ENCODE data around the gene THSD4.

The THSD4 gene

GRCh38 chr15:71489570-71489969 is 374.3 kb downstream of the THSD4 start:
- no peak for TF ChIP-seq ZFX (IDR thresholded peaks at IDR 0.05)
- TF ChIP-seq, protein P1, sequence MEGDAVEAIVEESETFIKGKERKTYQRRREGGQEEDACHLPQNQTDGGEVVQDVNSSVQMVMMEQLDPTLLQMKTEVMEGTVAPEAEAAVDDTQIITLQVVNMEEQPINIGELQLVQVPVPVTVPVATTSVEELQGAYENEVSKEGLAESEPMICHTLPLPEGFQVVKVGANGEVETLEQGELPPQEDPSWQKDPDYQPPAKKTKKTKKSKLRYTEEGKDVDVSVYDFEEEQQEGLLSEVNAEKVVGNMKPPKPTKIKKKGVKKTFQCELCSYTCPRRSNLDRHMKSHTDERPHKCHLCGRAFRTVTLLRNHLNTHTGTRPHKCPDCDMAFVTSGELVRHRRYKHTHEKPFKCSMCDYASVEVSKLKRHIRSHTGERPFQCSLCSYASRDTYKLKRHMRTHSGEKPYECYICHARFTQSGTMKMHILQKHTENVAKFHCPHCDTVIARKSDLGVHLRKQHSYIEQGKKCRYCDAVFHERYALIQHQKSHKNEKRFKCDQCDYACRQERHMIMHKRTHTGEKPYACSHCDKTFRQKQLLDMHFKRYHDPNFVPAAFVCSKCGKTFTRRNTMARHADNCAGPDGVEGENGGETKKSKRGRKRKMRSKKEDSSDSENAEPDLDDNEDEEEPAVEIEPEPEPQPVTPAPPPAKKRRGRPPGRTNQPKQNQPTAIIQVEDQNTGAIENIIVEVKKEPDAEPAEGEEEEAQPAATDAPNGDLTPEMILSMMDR (conservative IDR thresholded peaks at IDR 0.05), result no peak
- no peak overlapping the region for H3K27ac ChIP-seq

- no peak overlapping the region for H3K27ac ChIP-seq
- TF ChIP-seq, protein P1 (conservative IDR thresholded peaks at IDR 0.05), result no peak
- TF ChIP-seq ZFX (IDR thresholded peaks at IDR 0.05), result no peak
These were observed 378.3 kb downstream of the THSD4 start for GRCh38 chr15:71493526-71493925.

DNA sequence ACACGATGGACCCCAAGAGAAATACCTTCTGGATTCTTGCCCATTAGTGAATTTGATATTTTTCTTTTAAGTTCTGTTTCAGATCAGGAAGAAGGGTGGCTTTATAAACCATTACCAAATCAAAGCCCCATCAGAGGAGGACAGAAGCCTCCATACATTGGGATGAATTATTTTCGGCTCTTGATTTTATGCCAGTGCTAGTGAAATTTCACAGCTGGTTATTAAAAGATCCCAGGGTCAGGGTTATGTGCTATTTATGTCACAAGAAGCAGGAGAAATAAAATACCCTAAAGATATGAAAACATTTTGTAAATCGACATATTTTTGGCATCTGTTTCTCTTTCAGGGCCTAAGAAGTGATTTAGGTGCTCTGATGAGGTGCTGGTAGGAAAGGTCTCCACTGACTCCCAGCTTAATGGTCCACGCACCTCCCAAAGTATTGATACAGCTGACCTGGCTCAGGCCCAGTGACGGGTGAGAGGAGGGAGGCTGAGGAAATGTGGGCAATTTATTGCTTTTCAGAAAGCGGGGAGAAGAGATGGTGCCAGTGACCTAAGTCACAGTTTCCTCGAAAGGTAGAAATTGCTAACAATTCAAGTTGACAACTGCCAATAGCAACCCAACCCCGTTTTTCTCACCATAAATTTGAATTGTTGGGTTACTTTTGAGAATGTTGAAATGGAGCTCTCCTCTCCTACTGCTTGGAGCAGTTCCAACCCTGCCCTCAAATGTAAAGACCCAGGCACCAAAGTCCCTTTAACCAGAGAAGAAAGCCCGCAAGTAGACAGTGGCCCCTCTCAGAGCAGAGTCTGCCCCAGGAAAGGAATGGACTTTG is 379.5 kb downstream of the THSD4 start:
- no peak overlapping the region for H3K27ac ChIP-seq
- TF ChIP-seq ZFX (IDR thresholded peaks at IDR 0.05), result no peak
- TF ChIP-seq, protein P1 (conservative IDR thresholded peaks at IDR 0.05), result no peak

DNA sequence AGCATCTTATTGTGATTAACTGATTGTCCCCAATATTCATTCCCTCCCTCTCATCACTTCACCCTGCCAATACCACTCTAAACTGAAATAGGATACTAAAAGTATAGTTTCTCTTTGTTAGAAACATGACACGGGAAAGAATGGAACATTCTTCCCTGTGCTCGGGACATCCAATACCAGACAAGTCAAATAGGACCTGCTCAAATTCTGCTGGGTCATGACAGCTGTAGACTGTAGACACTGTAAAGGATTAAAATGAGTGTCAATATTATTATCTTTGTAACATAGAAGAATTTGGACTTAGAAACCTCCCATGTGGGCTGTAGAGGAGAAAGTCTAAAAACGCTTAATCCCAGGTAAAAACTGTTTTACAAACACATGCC is 380.1 kb downstream of the THSD4 start:
- no peak overlapping the region for H3K27ac ChIP-seq
- TF ChIP-seq, protein P1 (conservative IDR thresholded peaks at IDR 0.05), result no peak
- TF ChIP-seq ZFX (IDR thresholded peaks at IDR 0.05), result no peak

DNA sequence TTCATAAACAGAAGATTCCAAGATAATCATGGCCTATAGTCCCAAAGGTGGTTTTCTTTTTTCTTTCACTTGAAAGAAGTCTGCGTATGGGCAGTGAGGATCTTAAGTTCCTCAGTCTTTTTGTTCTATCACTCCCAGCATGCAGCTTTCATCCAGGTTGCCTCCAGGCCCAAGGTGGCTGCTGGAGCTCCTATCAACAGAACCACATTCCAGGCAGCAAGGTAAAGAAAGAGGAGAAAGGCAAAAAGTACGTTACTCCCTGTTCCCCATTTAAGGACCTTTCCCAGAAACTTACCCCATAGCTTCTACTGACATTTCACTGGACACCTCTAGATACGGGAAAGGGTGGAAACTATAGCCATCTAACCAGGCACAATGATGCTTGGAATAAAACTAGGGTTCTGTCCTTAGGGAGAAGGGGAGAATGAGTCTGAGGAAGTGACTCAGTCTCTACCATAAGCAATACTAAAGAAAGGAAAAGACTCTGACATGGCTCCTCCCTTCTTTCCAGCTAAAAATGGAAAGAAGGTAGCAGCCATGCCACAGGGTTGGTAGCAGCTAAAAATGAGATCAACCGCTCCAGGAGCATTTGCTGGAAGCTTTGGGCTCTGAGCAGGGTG is 381.2 kb downstream of the THSD4 start:
- H3K27ac ChIP-seq, result no peak overlapping the region
- TF ChIP-seq, protein P1 (conservative IDR thresholded peaks at IDR 0.05), result no peak
- no peak for TF ChIP-seq ZFX (IDR thresholded peaks at IDR 0.05)

DNA sequence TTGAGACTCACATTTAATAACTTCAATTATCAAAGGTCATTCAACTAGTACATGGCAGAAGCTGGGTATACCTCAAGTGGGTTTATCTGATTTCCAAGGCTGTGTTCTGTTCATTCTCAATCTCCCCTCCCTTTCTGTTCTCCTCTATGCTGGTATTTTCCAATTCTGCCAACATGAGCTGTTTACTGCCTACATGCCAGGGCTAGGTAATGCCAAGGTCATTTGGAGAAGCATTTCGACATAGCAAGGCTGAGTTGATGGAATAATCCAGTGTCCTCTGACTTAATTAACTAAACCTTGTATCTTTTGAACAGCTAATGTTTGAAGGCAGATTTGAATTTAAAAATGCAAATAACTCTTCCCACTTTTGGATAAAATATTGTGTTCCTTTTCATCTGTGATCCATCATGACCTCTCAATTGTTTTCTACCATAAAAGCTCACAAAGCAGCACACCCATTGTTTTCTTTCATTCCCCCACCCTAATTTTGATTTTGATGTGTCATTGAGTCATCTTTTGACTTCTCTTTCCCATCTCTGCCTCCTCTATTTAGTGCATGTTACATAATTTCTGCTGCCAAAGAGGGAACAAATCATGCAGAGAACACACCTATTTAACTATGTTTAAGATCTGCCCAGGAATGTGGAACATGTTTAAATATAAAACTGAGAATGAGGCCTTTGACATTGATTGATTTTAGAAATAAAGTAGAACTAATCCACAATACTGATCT is 386.2 kb downstream of the THSD4 start:
- H3K27ac ChIP-seq, result no peak overlapping the region
- no peak for TF ChIP-seq ZFX (IDR thresholded peaks at IDR 0.05)
- TF ChIP-seq, protein P1 (conservative IDR thresholded peaks at IDR 0.05), result no peak

DNA sequence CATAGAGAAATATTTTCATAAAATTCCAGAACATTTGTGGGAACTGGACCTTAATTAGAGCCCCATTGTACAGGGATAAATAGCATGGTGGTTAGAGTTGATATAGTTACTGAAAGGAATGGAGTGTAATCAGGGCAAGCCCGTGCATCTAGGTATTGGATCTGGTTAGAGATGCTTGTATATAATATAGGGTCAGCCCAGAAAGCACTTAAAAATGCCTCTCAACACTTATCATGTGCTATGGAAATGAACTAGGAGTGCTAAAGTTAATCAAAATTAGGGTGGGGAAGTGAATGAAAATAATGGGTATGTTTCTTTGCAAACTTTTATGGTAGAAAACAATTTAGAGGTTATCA is 386.8 kb downstream of the THSD4 start:
- TF ChIP-seq ZFX (IDR thresholded peaks at IDR 0.05), result no peak
- TF ChIP-seq, protein P1 (conservative IDR thresholded peaks at IDR 0.05), result no peak

More for the DNA sequence above, 386.8 kb downstream of the THSD4 start:
- H3K27ac ChIP-seq, result no peak overlapping the region

Measured in C4-2B (cell line).